ENCODE measurements around the gene ACCS. TPM values are rescaled to one million over a fixed set of nuclear protein-coding genes. Genes with fewer than 3 reads are reported as not detected.
A peak's percentile ranks its signal among the peaks of the same experiment; 100 is the strongest.

The ACCS gene
- total and polyA plus RNA-seq, 9 of the 15 experiments (the other 6 are each of a cell fraction or from before 2014, with no cell fraction given): 4.2 to 25.9 (median 16.3) TPM

- no peak for TF ChIP-seq CHD7 (IDR thresholded peaks at IDR 0.05; ENCODE audit: low read depth, low read length)
- TF ChIP-seq NFIC (IDR thresholded peaks at IDR 0.05): peak; percentile 52; the same call in 1 of the 2 replicates
- TF ChIP-seq ZNF695 (CRISPR knock-in tag; IDR thresholded peaks at IDR 0.05): no peak
- TF ChIP-seq CBFB (CRISPR knock-in tag; IDR thresholded peaks at IDR 0.05): no peak
- no peak for TF ChIP-seq USF1 (CRISPR knock-in tag; IDR thresholded peaks at IDR 0.05)
- peak; percentile 18; the same call in 1 of the 2 replicates for TF ChIP-seq JUN (IDR thresholded peaks at IDR 0.05; ENCODE audit: borderline replicate concordance, low read depth, low read length)
- TF ChIP-seq JUN (CRISPR knock-in tag; IDR thresholded peaks at IDR 0.05; ENCODE audit: borderline replicate concordance): no peak
Measured at GRCh38 chr11:44066732-44067141, 667 bp downstream of the ACCS start (continued).
